Gastrocnemius medialis (tissue), 4 donors: Measurements from ENCODE around the gene THSD4. TPM values are rescaled to one million over a fixed set of nuclear protein-coding genes. Genes with fewer than 3 reads are reported as not detected.

ENCODE experiments used
- ATAC-seq, 2 donors: fragments of 150-250 bp; one replicate each; pipeline ENCODE4 v1.9.1; 2016
- DNase-seq, 2 donors: peaks; one replicate each; pipeline ENCODE4 v3.0.0-alpha.2; 2019
- H3K27ac ChIP-seq, 4 donors: fragments of 200-600 bp; sonication (generic); 1 replicate in 1 of 4; 2 replicates in 3 of 4; pipeline ENCODE4 v1.5.1; 2016 to 2018; ENCODE audit warnings: mild to moderate bottlenecking in 2 of 4, moderate library complexity in 1 of 4
- H3K27me3 ChIP-seq, 3 donors: fragments of 200-600 bp; sonication (generic) in 2 of 3; 1 replicate in 1 of 3; 2 replicates in 2 of 3; pipeline versions ENCODE4 v1.5.1 to v1.6.0; 2016 to 2019; ENCODE audit warnings: mild to moderate bottlenecking in 1 of 3, moderate library complexity in 1 of 3
- H3K36me3 ChIP-seq, 2 donors: fragments of 200-600 bp; sonication (generic) in 1 of 2; one replicate each; pipeline ENCODE4 v1.5.1; 2017 to 2018
- H3K4me1 ChIP-seq, 2 donors: fragments of 200-600 bp; sonication (generic) in 1 of 2; one replicate each; pipeline ENCODE4 v1.5.1; 2016 to 2017; ENCODE audit warnings: mild to moderate bottlenecking in 2 of 2
- H3K4me3 ChIP-seq, 4 donors: fragments of 200-600 bp; sonication (generic) in 3 of 4; 1 replicate in 1 of 4; 2 replicates in 3 of 4; pipeline ENCODE4 v1.5.1; 2016 to 2019; ENCODE audit warnings: mild to moderate bottlenecking in 2 of 4
- H3K9me3 ChIP-seq, 3 donors: fragments of 200-600 bp; sonication (generic) in 2 of 3; 1 replicate in 1 of 3; 2 replicates in 2 of 3; pipeline ENCODE4 v1.5.1; 2016 to 2019
- POLR2A ChIP-seq, 2 donors: fragments of 450-650 bp; IDR thresholded peaks; one replicate each; pipeline ENCODE4 v1.6.1; 2017; ENCODE audit warnings: antibody characterized with exemption in 2 of 2, mild to moderate bottlenecking in 2 of 2, moderate library complexity in 2 of 2
- in situ Hi-C, 4 donors: fragments of 200-750 bp; cut with MboI; loops; one replicate each; pipeline versions ENCODE4 v1.15.0 to v1.8.0; 2017; ENCODE audit warnings: low sequenced_read_pairs in 4 of 4
- intact Hi-C: fragments of 100-400 bp; cut with DNase I; formaldehyde crosslinking; loops from one replicate; pipeline ENCODE4 v1.15.1; 2023; ENCODE audit warnings: low total_unique reads
- total RNA-seq, 4 donors: library from RNA; depleted of rRNA; stranded (reverse); fragments of >200 nt; gene quantifications; one replicate each; pipeline versions ENCODE4 v1.1.0 to v1.2.3, GENCODE V29; 2016
- TF ChIP-seq, protein P1 (sequence below), 5 experiments: fragments of 450-650 bp in 3 of 5; fragments of 200-600 bp in 2 of 5; sonication (generic) in 2 of 5; IDR thresholded peaks in 4 of 5; conservative IDR thresholded peaks in 1 of 5; 1 replicate in 4 of 5; 2 replicates in 1 of 5; pipeline ENCODE4 v1.5.1; 2016 to 2019; ENCODE audit warnings: antibody characterized with exemption in 5 of 5, mild to moderate bottlenecking in 3 of 5, moderate library complexity in 3 of 5

The THSD4 gene
- total RNA-seq, 4 donors from 2014 or later, result 0.35 to 3.1 (median 0.60) TPM

DNA sequence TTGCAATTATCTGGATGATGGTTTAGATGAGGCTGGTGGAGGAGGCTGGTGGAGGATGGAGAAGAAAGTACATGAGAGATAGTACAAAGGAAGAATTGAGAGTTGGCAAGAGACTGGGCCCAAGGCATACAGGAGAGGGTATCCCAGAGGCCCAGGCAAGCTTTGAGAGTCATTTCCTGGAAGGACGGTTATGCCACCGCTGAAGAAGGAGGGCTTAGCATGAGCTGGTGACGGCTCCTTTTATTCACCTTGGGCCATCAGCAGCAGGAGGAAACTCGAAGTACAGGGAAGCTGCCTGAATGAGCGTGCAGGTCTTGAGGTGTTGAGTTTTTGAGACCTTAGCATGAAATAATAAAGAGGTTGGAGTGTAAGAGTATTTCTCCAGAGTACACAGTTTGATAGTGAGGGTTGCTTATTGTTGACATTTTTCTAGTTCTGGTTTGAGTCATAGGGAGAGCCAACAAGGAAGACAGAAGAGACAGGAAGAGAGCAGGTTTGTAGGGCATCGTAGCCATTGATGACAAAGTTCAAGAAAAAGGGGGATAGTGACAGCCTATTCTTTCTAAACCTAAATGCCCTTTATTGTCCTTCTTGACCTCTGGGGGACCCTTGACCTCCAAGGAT lies 13.8 kb downstream of the THSD4 start:
- ATAC-seq, result peak in 1 of 2 donors; percentile 12
- intact Hi-C loops, result loop anchor here (2.0 to 5.0 kb wide), 2 partner anchors 20 to 198 kb away; no protein-coding TSS in a partner anchor

DNA sequence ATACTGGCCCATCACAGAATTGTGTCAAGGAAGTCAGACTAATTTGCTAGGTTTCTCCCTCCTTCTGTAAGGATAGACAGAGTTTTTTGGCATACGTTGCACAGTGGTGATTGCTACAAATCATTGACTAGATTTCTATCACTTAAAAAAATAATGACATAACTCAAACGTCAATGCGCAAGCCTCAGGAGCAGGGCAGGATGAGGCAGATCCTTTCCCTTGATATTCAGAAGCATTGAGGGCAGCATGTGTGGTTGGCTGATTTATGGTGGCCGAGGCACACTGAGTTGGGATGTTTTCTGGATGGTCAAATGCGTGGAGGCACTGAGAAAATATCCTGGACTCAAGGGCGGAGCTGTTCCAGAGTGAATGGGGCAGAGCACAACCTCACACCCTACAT lies 14.4 kb downstream of the THSD4 start:
- Histone ChIP-seq H3K9me3 (no peaks in the 10 kb centered on the region), H3K27ac (peak overlapping the region; percentile 78 to 85 (median 82)), H3K4me3 (no peak overlapping the region), H3K27me3 (no peaks in the 10 kb centered on the region), H3K4me1 (peaks cover 44 to 46% of the 10 kb centered on the region in 2 donors), H3K36me3 (no peaks in the 10 kb centered on the region)
- no peak for DNase-seq
- intact Hi-C loops, result loop anchor here (2.0 to 5.0 kb wide), 2 partner anchors 19 to 198 kb away; no protein-coding TSS in a partner anchor
- TF ChIP-seq, protein P1, sequence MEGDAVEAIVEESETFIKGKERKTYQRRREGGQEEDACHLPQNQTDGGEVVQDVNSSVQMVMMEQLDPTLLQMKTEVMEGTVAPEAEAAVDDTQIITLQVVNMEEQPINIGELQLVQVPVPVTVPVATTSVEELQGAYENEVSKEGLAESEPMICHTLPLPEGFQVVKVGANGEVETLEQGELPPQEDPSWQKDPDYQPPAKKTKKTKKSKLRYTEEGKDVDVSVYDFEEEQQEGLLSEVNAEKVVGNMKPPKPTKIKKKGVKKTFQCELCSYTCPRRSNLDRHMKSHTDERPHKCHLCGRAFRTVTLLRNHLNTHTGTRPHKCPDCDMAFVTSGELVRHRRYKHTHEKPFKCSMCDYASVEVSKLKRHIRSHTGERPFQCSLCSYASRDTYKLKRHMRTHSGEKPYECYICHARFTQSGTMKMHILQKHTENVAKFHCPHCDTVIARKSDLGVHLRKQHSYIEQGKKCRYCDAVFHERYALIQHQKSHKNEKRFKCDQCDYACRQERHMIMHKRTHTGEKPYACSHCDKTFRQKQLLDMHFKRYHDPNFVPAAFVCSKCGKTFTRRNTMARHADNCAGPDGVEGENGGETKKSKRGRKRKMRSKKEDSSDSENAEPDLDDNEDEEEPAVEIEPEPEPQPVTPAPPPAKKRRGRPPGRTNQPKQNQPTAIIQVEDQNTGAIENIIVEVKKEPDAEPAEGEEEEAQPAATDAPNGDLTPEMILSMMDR (IDR thresholded peaks at IDR 0.05 in 4 of 5, conservative IDR thresholded peaks at IDR 0.05 in 1 of 5), result no peak
- TF ChIP-seq POLR2A (IDR thresholded peaks at IDR 0.05), result no peak
- in situ Hi-C loops, result no loop called here
- no peak for ATAC-seq

More for the DNA sequence above, 13.8 kb downstream of the THSD4 start:
- Histone ChIP-seq H3K4me1 (peaks cover 44 to 46% of the 10 kb centered on the region in 2 donors), H3K36me3 (no peaks in the 10 kb centered on the region), H3K27me3 (no peaks in the 10 kb centered on the region), H3K4me3 (no peak overlapping the region), H3K9me3 (no peaks in the 10 kb centered on the region), H3K27ac (peak overlapping the region; percentile 78 to 85 (median 82))
- no peak for DNase-seq
- TF ChIP-seq, protein P1 (IDR thresholded peaks at IDR 0.05 in 4 of 5, conservative IDR thresholded peaks at IDR 0.05 in 1 of 5), result no peak
- TF ChIP-seq POLR2A (IDR thresholded peaks at IDR 0.05), result no peak
- in situ Hi-C loops, result no loop called here

DNA sequence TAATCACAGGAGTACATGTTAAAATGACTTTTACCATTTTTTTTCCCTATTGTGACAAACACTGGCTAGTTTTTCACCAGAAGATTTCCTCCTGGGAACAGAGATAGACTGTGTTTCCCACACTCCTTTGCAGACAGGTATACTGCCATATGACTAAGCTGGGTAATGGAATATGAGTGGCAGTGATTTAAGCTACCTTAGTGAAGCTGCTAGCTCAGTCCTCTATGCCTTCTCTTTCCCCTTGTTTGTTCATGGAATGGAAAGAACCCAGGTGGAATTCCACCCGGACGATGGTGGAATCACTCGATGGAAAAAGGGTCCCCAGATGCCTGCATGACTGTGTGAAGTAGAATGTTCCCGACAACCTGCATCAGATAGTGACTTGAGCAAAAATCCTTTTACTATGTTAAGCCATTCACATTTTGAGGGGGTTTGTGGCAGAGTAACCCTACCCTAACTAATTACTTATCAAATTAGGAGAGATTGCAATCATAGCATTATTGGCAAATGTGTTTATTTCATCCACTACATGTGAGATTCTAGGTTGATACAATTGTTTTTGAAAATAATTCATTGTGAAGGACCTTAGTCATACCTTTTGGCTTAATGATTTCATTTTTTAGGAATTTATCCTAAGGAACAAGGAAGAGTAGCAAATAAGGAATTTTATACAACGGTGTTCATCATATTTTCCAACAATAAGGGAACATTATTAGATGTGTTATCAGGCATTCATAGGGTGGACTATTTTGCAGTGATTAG lies 16.5 kb downstream of the THSD4 start:
- H3K27me3 ChIP-seq, result no peaks in the 10 kb centered on the region
- H3K4me1 ChIP-seq, result peaks cover 38 to 42% of the 10 kb centered on the region in 2 donors
- H3K36me3 ChIP-seq, result no peaks in the 10 kb centered on the region
- no peak for ATAC-seq
- in situ Hi-C loops, result no loop called here
- H3K4me3 ChIP-seq, result no peak overlapping the region
- no peak for DNase-seq
- no peaks in the 10 kb centered on the region for H3K9me3 ChIP-seq
- peak overlapping the region in 1 of 4 donors; percentile 11 for H3K27ac ChIP-seq
- intact Hi-C loops, result no loop called here
- TF ChIP-seq POLR2A (IDR thresholded peaks at IDR 0.05), result no peak
- TF ChIP-seq, protein P1 (IDR thresholded peaks at IDR 0.05 in 4 of 5, conservative IDR thresholded peaks at IDR 0.05 in 1 of 5), result no peak

DNA sequence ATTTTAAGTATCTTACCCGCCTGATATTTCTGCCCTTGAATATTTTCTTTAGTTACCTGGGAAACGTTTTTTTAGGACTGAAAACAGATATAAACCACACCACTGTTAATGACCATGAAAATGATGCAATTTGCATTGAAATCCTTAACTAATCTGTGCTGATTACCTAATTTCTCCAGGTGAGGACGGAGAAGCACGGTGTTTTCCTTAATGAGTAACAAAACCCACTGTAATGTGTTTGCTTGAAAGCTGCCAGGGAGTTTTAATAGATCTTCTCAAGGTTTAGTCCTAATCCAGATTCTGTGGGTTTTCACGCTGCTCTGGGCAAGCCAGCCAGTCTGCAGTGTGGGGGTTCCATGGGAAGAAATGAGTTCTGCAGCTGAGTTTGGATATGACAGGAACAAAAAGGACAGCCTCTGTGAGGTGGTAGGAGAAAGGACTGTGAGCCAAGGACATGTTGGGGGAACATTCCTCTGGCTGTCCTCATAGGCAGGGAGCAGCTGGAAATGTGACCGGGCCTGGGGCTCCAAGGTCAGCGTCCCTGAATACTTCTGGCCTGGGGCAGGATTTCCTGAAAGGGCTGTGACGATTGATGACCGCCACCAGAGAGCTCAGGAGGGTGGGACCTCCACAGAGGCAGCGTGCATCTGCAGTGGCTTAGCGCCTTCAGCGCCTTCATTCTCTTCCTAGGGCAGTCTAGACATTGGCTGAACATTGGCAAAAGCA lies 18.6 kb downstream of the THSD4 start:
- DNase-seq, result no peak
- H3K27me3 ChIP-seq, result no peaks in the 10 kb centered on the region
- H3K4me1 ChIP-seq, result peaks cover 25 to 34% of the 10 kb centered on the region in 2 donors
- ATAC-seq, result peak in 1 of 2 donors; percentile 68
- no peaks in the 10 kb centered on the region for H3K9me3 ChIP-seq
- no peaks in the 10 kb centered on the region for H3K36me3 ChIP-seq
- H3K4me3 ChIP-seq, result no peak overlapping the region
- intact Hi-C loops, result no loop called here
- TF ChIP-seq, protein P1 (IDR thresholded peaks at IDR 0.05 in 4 of 5, conservative IDR thresholded peaks at IDR 0.05 in 1 of 5), result no peak
- no peak for TF ChIP-seq POLR2A (IDR thresholded peaks at IDR 0.05)
- in situ Hi-C loops, result no loop called here
- H3K27ac ChIP-seq, result peak overlapping the region; percentile 36 to 65 (median 50)
